Smooth muscle cell (in vitro differentiated cells): Measurements from ENCODE around the gene ARHGAP22. TPM values are rescaled to one million over a fixed set of nuclear protein-coding genes. Genes with fewer than 3 reads are reported as not detected.

Source experiments
- DNase-seq: peaks from one replicate; lab custom pipeline; 2025; ENCODE audit not compliant: unreplicated experiment; lab: John Stamatoyannopoulos, UW
- H2AFZ ChIP-seq: fragments of 200-600 bp; sonication (generic); 2 replicates; pipeline ENCODE4 v1.6.0; 2016; ENCODE audit warnings: antibody characterized with exemption, low read depth, mild to moderate bottlenecking
- H3F3A ChIP-seq: fragments of 200-600 bp; sonication (generic); 2 replicates; pipeline ENCODE4 v1.6.0; 2017; ENCODE audit warnings: antibody characterized with exemption, low read depth
- H3K27ac ChIP-seq: fragments of 200-600 bp; sonication (generic); 2 replicates; pipeline ENCODE4 v1.5.1; 2016; ENCODE audit warnings: low read depth, mild to moderate bottlenecking
- H3K27me3 ChIP-seq: fragments of 200-600 bp; sonication (generic); 2 replicates; pipeline ENCODE4 v1.6.1; 2016; ENCODE audit warnings: low read depth, mild to moderate bottlenecking
- H3K36me3 ChIP-seq: fragments of 200-600 bp; sonication (generic); 2 replicates; pipeline ENCODE4 v1.5.1; 2016; ENCODE audit warnings: low read depth
- H3K4me1 ChIP-seq: fragments of 200-600 bp; sonication (generic); 2 replicates; pipeline ENCODE4 v1.5.1; 2016; ENCODE audit warnings: low read depth
- H3K4me2 ChIP-seq: fragments of 200-600 bp; sonication (generic); 2 replicates; pipeline ENCODE4 v1.6.0; 2016; ENCODE audit warnings: mild to moderate bottlenecking
- H3K4me3 ChIP-seq: fragments of 200-600 bp; sonication (generic); 2 replicates; pipeline ENCODE4 v1.5.1; 2016; ENCODE audit warnings: mild to moderate bottlenecking
- H3K79me2 ChIP-seq: fragments of 200-600 bp; sonication (generic); 2 replicates; pipeline ENCODE4 v1.6.0; 2016; ENCODE audit warnings: low read depth, mild to moderate bottlenecking
- H3K9ac ChIP-seq: fragments of 200-600 bp; sonication (generic); 2 replicates; pipeline ENCODE4 v1.6.0; 2016; ENCODE audit warnings: low read depth
- H3K9me3 ChIP-seq: fragments of 200-600 bp; sonication (generic); replicated peaks from 2 replicates; pipeline ENCODE4 v1.5.1; 2016; ENCODE audit warnings: low read depth
- H4K20me1 ChIP-seq: fragments of 200-600 bp; sonication (generic); 2 replicates; pipeline ENCODE4 v1.6.0; 2016; ENCODE audit warnings: low read depth
- WGBS: methylation state at CpG from one replicate; pipeline ENCODE4 v1.1.7; 2016; ENCODE audit warnings: low lambda C conversion rate; 5-methylcytosine and 5-hydroxymethylcytosine counted together
- polyA plus RNA-seq: library from polyadenylated mRNA; unstranded; fragments of >200 nt; fragmentation: Nextera tagmentation; extraction: Ambion mirVana; gene quantifications from 2 replicates; pipeline ENCODE4 v1.2.1, GENCODE V29; 2016
- total RNA-seq: library from RNA; depleted of rRNA; stranded (reverse); fragments of >200 nt; gene quantifications from 2 replicates; pipeline ENCODE4 v1.2.3, GENCODE V29; 2014
- TF ChIP-seq, protein P1 (sequence below): fragments of 200-600 bp; sonication (generic); IDR thresholded peaks from 2 replicates; pipeline ENCODE4 v1.5.1; 2017; ENCODE audit warnings: borderline replicate concordance, mild to moderate bottlenecking, antibody characterized with exemption; ENCODE audit not compliant: insufficient read depth, poor library complexity, severe bottlenecking

ARHGAP22 gene
- total and polyA plus RNA-seq, 2 experiments from 2014 or later = 1.8 to 8.8 TPM

DNA sequence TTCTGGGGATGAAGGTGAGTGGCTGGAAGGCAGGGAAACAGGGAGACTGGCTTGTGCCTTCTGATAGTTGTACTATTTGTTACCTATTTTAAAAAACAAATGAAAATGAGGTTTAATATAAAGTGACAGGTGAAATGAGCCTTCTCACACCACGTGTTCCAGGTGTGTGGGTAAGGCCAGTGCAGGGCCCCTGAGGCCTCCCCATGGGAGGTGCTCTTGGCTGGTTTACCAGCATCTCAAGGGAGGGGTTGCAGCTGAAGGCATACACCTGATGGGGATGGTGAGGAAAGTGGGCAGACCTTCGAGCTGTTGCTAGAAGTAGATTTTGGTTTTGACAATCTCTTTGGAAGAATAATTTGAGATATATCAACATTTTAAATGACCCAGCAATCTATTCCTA lies 103.6 kb downstream of the ARHGAP22 start:
- Histone ChIP-seq H3K9ac (no peak overlapping the region), H3F3A (no peaks in the 10 kb centered on the region), H4K20me1 (no peaks in the 10 kb centered on the region), H3K79me2 (no peaks in the 10 kb centered on the region), H3K9me3 (no peaks in the 10 kb centered on the region), H3K36me3 (no peaks in the 10 kb centered on the region), H3K4me2 (no peak overlapping the region), H3K27me3 (no peaks in the 10 kb centered on the region), H3K27ac (no peak overlapping the region), H3K4me3 (no peak overlapping the region), H3K4me1 (no peaks in the 10 kb centered on the region), H2AFZ (no peak overlapping the region)
- no peak for DNase-seq
- TF ChIP-seq, protein P1, sequence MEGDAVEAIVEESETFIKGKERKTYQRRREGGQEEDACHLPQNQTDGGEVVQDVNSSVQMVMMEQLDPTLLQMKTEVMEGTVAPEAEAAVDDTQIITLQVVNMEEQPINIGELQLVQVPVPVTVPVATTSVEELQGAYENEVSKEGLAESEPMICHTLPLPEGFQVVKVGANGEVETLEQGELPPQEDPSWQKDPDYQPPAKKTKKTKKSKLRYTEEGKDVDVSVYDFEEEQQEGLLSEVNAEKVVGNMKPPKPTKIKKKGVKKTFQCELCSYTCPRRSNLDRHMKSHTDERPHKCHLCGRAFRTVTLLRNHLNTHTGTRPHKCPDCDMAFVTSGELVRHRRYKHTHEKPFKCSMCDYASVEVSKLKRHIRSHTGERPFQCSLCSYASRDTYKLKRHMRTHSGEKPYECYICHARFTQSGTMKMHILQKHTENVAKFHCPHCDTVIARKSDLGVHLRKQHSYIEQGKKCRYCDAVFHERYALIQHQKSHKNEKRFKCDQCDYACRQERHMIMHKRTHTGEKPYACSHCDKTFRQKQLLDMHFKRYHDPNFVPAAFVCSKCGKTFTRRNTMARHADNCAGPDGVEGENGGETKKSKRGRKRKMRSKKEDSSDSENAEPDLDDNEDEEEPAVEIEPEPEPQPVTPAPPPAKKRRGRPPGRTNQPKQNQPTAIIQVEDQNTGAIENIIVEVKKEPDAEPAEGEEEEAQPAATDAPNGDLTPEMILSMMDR = no peak
- WGBS = 73% methylated on average over 2 of the region's 2 CpGs

DNA sequence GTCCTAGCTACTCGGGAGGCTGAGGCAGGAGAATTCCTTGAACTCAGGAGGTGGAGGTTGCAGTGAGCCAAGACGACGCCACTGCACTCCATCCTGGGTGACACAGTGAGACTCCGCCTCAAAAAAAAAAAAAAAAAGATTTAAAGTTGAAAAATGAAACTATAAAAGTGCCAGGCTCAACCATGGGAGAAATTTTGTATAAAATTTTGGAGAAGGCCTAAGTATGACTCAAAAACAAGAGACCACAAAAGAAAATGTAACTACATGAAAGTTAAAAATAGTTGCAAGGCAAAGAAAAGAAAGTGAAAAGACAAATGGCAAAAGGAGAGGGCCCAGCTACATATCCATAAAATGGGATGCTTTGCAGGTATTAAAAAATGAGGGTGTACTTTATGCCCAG lies 104.1 kb downstream of the ARHGAP22 start:
- H3K4me3 ChIP-seq = no peak overlapping the region
- no peaks in the 10 kb centered on the region for H3K79me2 ChIP-seq
- H2AFZ ChIP-seq = no peak overlapping the region
- H3K4me2 ChIP-seq = no peak overlapping the region
- H3K27ac ChIP-seq = no peak overlapping the region
- no peaks in the 10 kb centered on the region for H3K27me3 ChIP-seq
- no peaks in the 10 kb centered on the region for H3K9me3 ChIP-seq
- no peak overlapping the region for H3K9ac ChIP-seq
- no peak for DNase-seq
- H3K4me1 ChIP-seq = no peaks in the 10 kb centered on the region
- TF ChIP-seq, protein P1 = no peak
- no peaks in the 10 kb centered on the region for H3F3A ChIP-seq
- 96% methylated on average over 4 of the region's 4 CpGs for whole genome bisulfite sequencing
- no peaks in the 10 kb centered on the region for H3K36me3 ChIP-seq
- H4K20me1 ChIP-seq = no peaks in the 10 kb centered on the region

DNA sequence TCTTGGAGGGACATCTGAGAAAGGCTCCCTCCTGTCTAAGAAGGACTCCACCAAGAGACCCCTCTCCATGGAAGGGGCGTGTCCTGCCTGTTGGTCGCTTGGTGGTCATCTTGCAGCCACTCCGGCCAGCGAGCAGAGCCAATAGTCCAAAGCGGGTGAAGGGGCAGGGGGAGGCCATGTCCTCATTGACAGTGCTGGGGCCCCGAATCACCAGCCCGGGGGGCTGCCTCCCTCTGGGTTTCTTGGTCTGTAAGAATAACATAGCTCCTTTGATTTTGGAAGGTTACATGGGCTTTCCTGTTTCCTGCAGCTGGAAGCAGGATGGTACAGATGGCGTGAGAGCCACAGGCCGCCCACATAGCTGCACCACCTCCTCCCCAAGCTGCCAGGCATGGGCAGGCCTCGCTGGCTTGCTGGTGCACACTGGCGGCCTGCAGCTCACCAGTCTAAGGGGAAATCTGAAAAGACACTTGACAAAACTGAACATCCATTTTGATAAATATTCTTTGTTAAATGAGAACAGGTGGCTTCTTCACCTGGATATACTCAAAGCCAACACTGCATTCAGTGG lies 105.8 kb downstream of the ARHGAP22 start:
- H3K4me1 ChIP-seq = no peaks in the 10 kb centered on the region
- H4K20me1 ChIP-seq = no peaks in the 10 kb centered on the region
- no peak overlapping the region for H3K9ac ChIP-seq
- TF ChIP-seq, protein P1 = no peak
- no peak overlapping the region for H3K27ac ChIP-seq
- no peaks in the 10 kb centered on the region for H3K27me3 ChIP-seq
- no peak overlapping the region for H3K4me2 ChIP-seq
- DNase-seq = no peak
- no peak overlapping the region for H2AFZ ChIP-seq
- no peaks in the 10 kb centered on the region for H3K36me3 ChIP-seq
- H3F3A ChIP-seq = no peaks in the 10 kb centered on the region
- no peak overlapping the region for H3K4me3 ChIP-seq
- WGBS = 95% methylated on average over 11 of the region's 11 CpGs
- no peaks in the 10 kb centered on the region for H3K9me3 ChIP-seq
- no peaks in the 10 kb centered on the region for H3K79me2 ChIP-seq
